MM.1S (cell line): ENCODE results near the gene ZSCAN25.

Experiments
- EZH2 ChIP-seq: fragments of 300-600 bp; sonication (generic); optimal IDR thresholded peaks from 2 replicates; pipeline ENCODE3; 2017; ENCODE audit warnings: low read depth, mild to moderate bottlenecking, antibody characterized with exemption, low read length, mixed read lengths
- EZH2phosphoT487 ChIP-seq: fragments of 300-600 bp; sonication (generic); IDR thresholded peaks from 2 replicates; pipeline ENCODE4 v1.6.1; 2018; ENCODE audit warnings: antibody characterized with exemption, low read length
- TF ChIP-seq, protein P1 (sequence below): fragments of 300-600 bp; sonication (generic); IDR thresholded peaks from 2 replicates; pipeline ENCODE4 v1.5.1; 2016; ENCODE audit warnings: antibody characterized with exemption, low read length, mixed read lengths

DNA sequence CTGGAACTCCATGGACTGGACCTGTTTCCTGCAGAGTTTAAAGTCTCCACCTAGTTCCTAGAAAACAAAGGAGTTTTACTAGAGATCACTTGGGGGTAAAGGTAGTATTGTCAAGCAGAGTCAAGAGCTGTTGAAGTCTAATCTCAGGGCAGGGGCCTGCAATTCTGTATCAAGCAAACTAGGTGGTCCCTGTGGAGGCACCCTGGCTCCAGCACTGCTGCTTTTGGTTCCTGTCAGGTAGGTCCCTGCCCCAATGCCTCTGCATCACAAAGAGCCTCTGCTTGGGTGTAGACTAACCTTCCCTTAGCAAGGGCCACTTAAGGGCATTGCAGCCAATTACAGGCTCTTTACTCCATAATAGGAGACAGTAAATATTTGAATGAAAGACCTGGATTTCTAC is 22.5 kb downstream of the ZSCAN25 start:
- TF ChIP-seq, protein P1, sequence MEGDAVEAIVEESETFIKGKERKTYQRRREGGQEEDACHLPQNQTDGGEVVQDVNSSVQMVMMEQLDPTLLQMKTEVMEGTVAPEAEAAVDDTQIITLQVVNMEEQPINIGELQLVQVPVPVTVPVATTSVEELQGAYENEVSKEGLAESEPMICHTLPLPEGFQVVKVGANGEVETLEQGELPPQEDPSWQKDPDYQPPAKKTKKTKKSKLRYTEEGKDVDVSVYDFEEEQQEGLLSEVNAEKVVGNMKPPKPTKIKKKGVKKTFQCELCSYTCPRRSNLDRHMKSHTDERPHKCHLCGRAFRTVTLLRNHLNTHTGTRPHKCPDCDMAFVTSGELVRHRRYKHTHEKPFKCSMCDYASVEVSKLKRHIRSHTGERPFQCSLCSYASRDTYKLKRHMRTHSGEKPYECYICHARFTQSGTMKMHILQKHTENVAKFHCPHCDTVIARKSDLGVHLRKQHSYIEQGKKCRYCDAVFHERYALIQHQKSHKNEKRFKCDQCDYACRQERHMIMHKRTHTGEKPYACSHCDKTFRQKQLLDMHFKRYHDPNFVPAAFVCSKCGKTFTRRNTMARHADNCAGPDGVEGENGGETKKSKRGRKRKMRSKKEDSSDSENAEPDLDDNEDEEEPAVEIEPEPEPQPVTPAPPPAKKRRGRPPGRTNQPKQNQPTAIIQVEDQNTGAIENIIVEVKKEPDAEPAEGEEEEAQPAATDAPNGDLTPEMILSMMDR: no peak
- no peak for TF ChIP-seq EZH2
- no peak for TF ChIP-seq EZH2phosphoT487
